Colon (tissue), 2 donors: ENCODE measurements around the gene SRXN1.
"Not testable (repeated sequence)": the region's sequence is repeated elsewhere in the genome, so short reads cannot be mapped to it uniquely, and the experiment has no call there.

ENCODE experiments used
- FAIRE-seq: peaks from 2 replicates; lab custom pipeline; 2012; peaks lifted over from hg19 to GRCh38; lab: Jason Lieb, UNC
- donor health status: control.
- donor health status: control.

The SRXN1 gene

DNA sequence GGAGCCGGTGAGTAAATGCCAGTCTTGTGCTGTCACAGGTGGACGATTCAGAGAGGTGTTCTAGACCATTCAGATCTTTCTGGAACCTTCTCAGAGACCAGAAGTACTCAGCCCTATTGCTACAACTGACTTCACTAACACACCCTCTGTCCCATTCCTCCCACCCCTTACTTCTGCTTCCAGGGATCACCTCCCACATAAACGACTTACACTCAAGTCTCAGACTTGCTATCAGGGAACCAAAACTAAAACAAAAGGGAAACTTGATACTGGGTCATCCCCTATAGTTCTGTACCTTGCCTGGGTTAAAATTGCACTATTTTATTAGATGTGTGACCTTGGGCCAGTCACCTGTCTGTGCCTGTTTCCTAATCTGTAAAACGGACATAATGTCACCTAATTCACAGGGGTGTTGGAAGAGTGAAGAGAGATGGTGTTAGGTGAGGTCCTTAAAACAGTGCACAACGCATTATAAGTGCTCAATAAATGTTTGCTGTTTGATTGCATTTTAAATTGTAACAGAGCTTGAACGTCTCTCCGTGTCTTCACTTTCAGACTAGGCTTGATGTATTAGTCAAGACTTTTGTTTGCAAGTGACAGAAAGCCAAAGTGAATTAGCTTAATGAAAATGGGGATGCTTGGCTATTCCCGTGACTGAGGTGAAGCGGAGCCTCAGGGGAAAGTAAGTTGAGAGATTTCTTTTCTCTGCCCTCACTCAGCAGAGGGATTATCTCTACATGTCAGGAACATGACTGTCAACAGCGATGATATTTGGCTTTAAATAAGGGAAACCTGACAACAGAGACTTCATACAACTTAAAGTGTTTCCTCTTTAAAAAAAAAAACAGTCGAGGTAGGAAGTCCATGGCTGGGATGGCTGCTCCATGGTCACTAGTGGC is 3.0 kb upstream of the SRXN1 start:
- FAIRE-seq: no peak

DNA sequence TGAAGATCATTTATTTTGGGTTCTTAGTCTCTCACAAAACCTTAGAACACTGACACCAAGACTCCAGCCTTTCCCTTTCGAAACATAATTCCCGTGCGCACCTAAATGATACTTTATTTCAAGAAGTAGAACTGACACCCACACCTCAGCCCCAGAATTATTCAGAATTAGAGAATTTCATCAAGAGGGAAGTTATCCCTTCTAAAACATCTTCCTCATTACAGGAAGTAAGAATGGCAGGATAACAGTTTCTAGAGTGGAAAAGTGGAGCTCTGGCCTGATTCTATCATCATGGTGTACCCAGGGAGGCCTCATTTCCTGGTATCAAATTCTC is 1.4 kb upstream of the SRXN1 start:
- FAIRE-seq: no peak

DNA sequence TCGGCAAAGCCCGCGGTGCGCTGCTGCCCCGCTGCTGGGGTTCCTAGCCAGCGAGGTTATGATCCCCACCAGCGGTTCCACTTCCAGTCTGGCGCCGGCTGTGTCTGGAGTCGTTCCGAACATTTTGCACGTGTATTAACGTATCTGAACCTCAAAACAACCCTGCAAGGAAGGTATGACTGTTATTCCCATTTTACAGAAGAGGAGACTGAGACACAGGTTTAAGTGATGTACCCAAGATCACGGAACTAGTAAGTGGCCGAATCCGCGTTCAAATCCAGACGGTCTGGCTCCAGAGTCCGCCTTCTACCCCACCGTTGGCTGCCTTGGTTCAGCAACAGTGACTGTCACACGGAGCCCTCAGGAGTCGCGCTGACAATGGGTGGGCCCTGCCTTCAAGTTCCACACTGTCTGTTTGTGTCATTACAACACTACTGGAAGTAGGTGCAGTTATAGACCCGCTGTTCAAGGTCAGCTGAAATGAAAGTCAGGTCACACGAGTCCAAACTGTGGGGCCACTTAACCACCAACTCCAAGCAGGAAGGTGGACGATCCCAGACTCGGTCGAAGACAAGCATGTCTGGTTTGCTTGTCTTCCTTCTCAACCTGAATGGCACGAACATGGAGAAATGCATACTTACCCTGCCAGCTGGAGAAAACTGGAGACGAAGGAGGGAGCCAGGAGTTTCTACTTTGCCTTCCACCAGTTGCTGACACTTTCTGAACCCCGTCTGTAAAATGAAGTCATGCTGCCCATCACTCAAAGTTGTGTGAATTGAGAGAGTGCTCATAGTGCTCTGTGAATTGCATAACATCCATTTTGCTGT is 803 bp upstream of the SRXN1 start:
- FAIRE-seq: no peak

DNA sequence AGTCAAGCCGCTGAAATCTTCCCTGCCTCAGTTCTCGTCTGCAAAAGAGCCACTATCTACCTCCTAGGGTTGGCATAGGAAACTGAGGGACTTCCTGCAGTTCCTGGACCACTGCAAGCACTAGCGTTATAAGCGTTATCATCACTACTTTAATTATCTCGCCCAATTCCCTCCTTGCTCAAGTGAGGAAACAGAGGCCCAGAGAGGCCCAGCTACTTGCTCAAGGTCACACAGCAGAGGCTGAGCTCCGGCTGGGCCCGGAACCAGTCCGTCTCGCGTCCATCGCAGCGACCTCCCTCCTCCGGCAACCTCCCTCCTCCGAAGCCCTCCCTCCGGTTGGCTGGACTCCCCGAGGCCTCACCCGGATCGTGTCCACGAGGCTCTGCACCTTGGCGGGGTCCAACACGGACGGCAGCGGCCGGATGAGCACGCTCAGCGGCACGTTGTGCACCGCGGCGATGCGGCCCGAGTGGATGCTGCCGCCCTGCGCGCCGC is 338 bp downstream of the SRXN1 start:
- FAIRE-seq: no peak

DNA sequence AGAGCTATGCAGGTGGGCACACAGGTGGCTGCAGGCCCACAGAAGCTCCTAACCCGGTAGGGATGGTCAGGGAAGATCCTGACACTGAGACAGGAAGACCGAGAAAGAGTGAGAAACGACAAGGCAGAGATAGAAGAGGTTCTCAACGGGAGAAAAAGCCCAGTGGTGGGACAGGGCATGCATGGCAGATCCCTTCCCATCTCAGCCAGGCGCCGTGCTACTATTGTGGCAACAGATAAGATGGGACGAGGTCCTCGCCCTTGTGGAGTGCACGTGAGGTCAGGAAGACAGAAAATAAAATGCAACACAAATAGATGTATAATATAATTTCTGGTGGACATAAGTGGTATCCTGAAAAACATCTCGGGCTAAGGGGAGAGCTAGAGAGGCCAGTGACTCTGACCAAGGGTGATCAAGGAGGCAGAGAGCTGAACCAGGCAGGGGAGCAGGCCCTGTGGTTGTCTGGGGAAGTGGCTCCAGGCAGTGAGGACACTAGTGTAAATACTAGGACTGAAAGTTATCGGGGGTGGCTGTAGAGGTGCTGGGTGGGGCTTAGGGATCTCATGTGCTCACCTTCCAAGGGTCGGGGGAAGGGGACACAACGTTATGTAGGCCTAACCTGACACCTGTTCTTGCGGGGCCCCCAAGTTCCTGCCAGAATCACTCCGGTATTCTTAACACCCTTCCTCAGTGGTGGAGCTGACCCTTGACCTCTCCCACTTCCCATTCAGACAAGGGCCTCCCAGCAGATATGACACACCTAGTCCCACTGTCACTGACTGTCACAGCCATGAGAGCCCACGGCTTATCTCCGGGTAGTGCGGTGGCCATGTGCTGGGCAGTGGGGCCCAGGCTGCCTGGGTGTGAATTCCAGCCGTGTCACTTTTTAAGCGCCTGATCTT is 1.0 kb downstream of the SRXN1 start:
- FAIRE-seq: no peak

DNA sequence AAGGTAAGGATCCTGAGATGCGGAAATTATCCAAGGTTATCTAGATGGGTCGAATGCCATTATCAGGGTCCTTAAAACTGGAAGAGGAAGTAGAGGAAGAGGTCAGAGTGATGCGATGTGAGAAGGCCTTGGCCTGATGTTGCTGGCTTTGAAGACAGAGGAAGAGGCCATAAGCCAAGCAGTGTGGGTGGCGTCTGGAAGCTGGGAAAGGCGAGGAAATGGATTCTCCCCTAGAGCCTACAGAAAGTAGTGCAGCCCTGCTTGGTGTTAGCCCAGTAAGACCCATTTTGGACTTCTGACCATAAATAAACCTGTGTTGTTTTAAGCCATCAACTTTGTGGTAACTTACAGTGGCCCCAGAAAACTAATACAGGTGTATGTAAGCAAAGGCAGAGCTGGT is 2.0 kb downstream of the SRXN1 start:
- FAIRE-seq: no peak

DNA sequence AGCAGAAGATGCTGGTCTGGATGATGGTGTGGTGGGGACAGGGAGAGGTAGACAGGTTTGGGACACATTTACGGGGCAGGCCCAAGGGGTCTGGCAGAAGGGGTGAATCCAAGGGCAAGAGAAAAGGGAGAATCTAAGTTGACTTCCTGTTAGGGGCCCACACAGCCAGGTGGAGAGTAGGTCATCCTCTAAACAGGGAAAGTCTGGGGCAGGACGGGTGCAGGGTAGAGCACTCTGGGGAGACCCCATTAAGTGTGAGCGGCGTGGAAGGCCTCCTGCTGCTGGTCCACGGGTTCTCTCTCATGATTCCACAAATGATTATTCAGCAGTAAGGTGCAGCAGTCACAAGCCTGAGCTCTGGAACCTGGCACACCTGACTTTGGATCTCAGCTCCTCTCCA is 2.7 kb downstream of the SRXN1 start:
- no peak for FAIRE-seq

DNA sequence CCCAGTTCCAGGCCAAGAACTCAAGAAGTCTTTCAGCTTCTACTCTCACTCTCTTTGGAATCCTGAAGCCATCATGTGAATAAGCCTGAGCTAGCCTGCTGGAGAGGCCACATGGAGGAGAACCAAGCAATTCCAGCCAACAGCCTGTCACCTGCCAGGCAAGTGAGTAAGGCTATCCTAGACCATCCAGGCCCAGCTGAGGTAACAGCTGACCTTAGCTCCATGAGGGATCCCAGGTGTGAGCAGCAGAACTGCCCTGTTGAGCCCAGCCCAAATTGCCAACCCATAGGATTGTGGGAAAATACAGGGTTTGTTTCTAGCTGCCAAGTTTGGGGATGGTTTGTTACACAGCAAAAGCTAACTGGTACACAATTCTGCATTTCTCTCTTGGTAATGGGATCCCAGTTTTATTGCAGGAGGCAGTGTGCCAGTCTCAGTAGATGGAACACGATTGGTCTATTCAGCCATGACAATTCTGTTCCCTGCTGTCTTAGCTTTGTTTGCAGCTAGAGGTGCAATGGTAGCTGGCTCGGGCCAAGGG is 5.5 kb downstream of the SRXN1 start:
- FAIRE-seq: no peak

DNA sequence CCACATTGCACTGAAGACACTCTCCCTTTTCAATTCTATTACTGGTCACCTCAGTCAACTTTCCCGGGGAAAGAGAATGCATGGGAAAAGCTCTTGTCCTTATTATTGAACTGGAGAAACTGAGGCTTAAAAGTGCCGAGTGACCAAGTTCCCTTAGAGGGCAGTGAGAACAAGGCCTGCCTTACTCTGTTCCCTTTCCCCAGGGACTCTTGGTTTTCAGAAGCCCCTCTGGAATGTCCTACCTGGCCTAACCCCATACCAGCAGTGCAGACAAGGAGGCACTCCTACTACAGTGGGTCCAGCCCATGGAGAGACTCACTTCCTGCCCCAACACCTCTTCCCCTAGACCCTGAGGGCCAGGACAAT is 6.1 kb downstream of the SRXN1 start:
- no peak for FAIRE-seq

DNA sequence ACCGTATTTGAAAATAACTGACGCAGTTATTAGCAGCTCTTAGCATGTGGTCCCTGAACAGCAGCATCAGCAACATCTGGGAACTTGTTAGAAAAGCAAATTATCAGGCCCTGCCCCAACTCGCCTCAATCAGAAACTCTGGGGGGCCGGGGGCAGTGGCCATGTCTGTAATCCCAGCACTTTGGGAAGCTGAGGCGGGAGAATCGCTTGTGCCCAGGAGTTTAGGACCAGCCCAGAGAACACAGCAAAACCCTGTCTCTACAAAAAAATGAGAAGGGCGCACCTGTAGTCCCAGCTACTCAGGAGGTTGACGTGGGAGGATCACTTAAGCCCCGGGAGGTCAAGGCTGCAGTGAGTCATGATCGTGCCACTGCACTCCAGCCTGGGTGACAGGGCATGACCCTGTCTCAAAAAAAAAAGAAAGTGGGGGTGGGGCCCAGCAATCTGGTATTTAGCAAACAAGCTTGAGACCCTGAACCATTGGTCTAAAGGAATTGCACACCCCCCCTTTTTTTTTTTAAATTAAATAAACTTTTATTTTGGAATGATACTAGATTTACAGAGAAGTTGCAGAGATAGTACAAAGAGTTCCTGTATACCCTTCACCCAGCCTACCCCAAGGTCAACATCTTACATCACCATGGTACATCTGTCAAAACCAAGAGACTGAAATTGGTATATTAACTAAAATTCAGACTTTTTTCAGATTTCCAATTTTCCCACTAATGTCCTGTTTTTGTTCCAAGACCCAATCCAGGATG is 6.7 kb downstream of the SRXN1 start:
- no peak for FAIRE-seq

DNA sequence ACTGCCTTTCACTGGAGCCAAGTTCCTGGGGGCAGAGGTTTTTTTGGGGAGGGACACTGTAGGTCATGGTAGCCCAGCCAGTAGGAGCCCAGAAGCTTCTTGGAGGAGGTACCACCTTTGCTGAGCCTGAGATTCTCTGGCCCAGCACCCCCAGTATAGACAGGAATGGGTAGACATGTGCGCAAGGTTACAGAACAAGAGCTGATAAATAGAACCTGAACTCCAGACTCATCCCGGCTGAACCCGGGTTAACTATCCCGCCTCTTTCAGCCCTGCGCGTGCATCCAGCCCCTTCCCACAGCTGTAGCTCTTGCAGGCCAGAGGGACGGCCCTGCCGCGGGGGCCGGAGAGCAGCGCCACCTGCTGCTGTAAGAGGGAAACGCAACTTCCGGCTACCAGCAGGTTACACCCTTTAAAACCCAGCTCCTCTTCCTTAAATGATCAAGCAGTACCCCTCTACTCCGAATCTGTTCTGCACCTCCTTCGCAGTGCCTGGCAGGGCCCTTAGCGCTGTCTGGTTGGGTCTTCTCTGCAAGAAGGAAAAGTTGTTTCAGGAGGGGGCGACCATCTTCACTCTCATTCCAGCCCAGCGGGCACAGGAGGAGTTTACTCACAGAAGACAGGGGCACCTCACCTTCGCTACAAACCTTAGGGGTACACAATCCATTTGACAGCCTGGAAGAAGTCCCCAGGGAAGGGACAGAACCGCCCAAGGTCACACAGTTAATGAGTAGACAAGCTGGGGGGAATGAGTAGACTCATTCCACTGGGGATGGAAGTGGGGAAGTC is 7.5 kb downstream of the SRXN1 start:
- FAIRE-seq: no peak

DNA sequence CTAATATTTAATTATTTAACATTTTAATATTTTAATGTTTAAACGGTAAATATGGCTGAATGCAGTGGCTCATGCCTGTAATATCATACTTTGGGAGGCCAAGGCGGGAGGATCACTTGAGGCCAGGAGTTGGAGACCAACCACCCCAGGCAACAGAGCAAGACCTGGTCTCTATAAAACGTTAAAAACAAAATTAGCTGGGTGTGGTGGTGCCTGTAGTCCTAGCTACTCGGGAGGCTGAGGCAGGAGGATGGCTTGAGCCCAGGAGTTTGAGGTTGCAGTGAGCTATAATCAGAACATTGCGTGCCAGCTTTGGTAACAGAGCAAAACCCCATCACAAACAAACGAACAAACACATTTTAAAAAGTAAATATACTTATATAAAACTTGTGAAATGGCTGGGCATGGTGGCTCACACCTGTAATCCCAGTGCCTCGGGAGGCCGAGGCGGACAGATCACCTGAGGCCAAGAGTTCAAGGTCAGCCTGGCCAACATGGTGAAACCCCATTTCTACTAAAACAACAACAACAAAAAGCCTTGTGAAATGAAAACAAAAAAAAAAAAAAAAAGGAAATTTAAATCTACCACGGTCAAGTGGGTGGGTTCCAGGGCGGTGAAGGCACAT is 8.2 kb downstream of the SRXN1 start:
- FAIRE-seq: no peak

DNA sequence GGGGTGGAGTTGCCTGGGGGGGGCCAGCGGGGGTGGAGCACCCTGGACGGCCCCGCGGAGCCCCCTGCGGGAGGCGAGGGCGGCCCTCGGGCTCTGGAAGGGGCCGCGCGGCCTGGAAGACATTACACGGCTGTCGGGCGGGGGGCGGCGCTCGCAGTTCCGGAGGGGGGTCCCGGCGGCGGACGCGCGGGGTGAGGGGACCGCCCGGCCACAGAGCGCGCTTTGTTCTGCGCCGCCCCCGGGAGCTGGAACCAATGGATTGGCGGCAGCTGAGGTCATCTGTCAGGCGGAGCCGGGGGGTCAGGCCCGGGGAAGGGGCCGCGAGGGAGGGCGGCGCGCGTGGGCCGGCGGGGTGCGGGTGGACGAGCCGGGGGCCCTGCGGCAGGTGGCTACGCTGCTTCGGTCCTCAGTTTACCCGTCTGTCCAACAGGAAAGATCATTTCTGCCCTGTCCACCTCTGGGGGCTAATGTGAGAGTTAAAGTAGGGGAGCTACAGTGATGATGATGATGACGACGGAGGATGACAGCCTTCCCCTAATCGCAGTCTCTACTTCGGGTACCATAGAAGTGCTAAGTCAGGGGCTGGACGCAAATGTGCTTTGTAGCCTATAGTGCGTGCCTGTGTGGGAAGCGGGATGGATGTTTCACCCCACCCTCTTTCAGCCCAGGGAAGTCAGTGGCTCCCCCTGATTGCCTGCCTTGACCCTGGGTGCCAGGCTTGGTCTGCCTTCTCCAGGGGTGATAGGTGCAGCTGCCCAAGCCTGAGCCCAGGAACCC is 10.4 kb downstream of the SRXN1 start:
- no peak for FAIRE-seq

DNA sequence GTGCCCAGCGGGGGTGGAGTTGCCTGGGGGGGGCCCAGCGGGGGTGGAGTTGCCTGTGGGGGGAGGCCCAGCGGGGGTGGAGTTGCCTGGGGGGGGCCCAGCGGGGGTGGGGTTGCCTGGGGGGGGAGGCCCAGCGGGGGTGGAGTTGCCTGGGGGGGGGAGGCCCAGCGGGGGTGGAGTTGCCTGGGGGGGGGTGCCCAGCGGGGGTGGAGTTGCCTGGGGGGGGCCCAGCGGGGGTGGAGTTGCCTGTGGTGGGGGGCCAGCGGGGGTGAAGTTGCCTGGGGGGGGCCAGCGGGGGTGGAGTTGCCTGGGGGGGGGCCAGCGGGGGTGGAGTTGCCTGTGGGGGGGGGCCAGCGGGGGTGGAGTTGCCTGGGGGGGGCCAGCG is 11.0 kb downstream of the SRXN1 start:
- FAIRE-seq: not testable (repeated sequence)

DNA sequence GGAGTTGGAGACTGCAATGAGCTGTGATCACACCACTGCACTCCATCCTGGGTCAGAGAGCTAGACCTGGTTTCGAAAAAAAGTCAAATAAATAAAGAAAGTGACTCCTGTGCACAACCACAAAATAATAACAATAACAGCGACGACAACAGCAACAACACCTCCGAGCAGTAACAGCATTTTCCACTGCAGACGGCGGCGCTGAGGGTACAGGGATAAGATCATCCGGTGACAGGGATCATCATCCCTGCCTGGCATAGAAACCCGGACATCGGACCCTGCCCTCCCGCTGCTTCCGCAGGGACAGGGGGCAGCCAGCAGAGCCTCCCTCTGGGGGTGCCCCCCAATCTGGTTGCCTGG is 11.5 kb downstream of the SRXN1 start:
- FAIRE-seq: no peak

DNA sequence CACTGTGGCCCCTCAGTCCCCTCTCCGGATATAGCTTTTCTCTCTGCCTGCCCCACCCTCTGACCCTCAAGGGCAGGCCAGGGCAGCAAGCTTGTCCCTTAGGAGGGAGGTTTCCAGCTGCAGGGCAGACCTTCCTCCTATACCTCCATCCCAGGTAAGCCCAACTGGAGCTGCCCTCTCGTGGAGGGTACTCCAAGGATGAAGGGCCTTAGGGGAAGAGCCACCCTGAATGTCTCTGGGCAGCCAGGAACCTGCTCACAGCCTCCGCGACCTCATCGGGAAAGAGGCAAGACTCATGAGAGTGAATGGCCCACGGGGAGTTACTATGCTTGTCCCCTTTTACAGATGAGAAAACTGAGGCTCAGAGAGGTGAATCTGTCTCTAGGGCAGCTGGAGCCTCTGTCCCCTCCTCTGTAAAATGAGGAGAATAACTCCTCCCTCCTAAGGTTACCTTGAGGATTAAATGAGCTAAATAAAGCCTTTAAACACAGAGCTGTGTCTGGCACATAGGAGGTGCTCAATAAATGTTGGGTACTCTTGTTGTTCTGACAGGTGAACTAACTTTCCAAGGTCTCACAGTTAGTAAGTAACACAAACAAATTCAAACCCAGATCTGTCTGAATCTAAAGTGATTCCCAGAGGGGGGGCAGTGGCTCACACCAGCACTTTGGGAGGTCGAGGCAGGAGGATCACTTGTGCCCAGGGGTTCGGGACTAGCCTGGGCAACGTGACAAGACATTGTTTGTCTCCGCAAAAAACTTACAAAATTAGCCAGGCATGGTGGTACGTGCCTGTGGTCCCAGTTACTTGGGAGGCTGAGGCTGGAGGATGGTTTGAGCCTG is 12.1 kb downstream of the SRXN1 start:
- FAIRE-seq: no peak

DNA sequence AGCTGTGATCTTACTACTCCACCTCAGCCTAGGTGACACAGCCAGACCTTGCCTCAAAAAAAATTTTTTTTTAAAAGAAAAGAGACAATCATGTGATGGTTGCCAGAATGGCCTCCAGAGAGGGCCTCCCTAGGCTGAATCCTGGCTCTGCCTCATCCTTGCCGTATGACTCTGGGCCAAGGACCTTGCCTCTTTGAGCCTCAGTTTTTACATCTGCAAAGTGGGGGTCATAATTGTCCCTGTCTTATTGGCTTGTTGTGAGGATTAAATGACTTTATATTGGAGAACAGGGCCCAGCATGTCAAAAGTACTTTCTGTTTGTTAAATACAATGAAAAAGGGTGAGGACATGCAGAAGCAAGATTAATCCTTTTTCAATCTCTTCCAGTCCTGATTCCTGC is 14.4 kb downstream of the SRXN1 start:
- no peak for FAIRE-seq

DNA sequence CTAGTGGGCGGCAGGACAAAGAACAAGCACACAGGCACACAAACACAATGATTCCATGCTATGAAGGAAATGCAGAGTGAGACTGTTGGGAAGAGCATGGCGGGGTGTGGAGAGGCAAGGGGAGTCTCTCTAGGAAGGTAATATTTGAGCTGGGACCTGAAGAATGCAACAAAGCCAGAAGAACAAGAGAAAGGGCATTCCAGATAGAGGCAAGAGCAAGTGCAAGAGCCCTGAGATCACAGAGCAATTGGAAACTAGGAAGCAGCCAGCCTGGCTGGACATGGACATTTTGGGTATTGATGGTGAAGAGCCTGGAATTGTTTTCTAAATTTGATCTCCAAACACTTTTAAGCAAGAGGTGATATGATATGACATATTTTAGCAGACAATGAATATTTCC is 15.4 kb downstream of the SRXN1 start:
- FAIRE-seq: no peak
